K562 (cell line): ENCODE data around the gene CHAF1A. TPM values are rescaled to one million over a fixed set of nuclear protein-coding genes. Genes with fewer than 3 reads are reported as not detected.

Experiments used
- ATF3 ChIP-seq, 2 experiments: fragments of 450-650 bp in 1 of 2; sonication (generic) in 1 of 2; formaldehyde crosslinking in 1 of 2; IDR thresholded peaks in 1 of 2; conservative IDR thresholded peaks in 1 of 2; 2 replicates each; pipeline versions ENCODE4 v1.6.1 to v1.8.1; 2016 to 2023; ENCODE audit warnings: mild to moderate bottlenecking in 2 of 2, moderate library complexity in 2 of 2, inconsistent platforms in 1 of 2, missing genetic modification reagents in 1 of 2
- ATF7 ChIP-seq: fragments of 450-650 bp; IDR thresholded peaks from 2 replicates; pipeline ENCODE4 v1.7.1; 2014; ENCODE audit warnings: mild to moderate bottlenecking, moderate library complexity
- CXXC5 ChIP-seq: fragments of 250-450 bp; sonication (Bioruptor Pico); IDR thresholded peaks from 2 replicates; pipeline ENCODE4 v1.8.0; 2022; ENCODE audit warnings: inconsistent platforms, mild to moderate bottlenecking, moderate library complexity
- DNMT1 ChIP-seq: fragments of 450-650 bp; IDR thresholded peaks from 2 replicates; pipeline ENCODE4 v1.6.1; 2016; ENCODE audit warnings: antibody characterized with exemption, mild to moderate bottlenecking
- FOXA1 ChIP-seq: fragments of 450-650 bp; IDR thresholded peaks from 2 replicates; pipeline ENCODE4 v1.6.1; 2016; ENCODE audit warnings: mild to moderate bottlenecking, borderline replicate concordance
- HNRNPLL ChIP-seq: fragments of 200-400 bp; formaldehyde crosslinking; IDR thresholded peaks from 2 replicates; pipeline ENCODE4 v1.6.1; 2017; ENCODE audit warnings: low read length, low read depth, mild to moderate bottlenecking; ENCODE audit not compliant: poor library complexity, severe bottlenecking
- MAFF ChIP-seq: IDR thresholded peaks from 2 replicates; pipeline ENCODE4 v1.6.1; 2012; ENCODE audit warnings: low read length, improper control_type of control experiment
- MCM2 ChIP-seq: fragments of 450-650 bp; IDR thresholded peaks from 2 replicates; pipeline ENCODE4 v1.6.1; 2017; ENCODE audit warnings: low read depth, mild to moderate bottlenecking
- MECOM ChIP-seq: fragments of 250-450 bp; sonication (Bioruptor Pico); IDR thresholded peaks from 2 replicates; pipeline ENCODE4 v1.8.0; 2022; ENCODE audit warnings: inconsistent platforms
- MEF2A ChIP-seq: IDR thresholded peaks from 2 replicates; pipeline ENCODE4 v1.6.1; 2011; ENCODE audit warnings: low read depth, mild to moderate bottlenecking, low read length, moderate library complexity; ENCODE audit not compliant: control insufficient read depth
- MEIS2 ChIP-seq: fragments of 450-650 bp; IDR thresholded peaks from 2 replicates; pipeline ENCODE4 v1.6.1; 2014; ENCODE audit warnings: mild to moderate bottlenecking; ENCODE audit not compliant: partially characterized antibody
- MIER1 ChIP-seq: fragments of 450-650 bp; IDR thresholded peaks from 2 replicates; pipeline ENCODE4 v1.6.1; 2016; ENCODE audit warnings: antibody characterized with exemption, mild to moderate bottlenecking, low read depth
- SRSF1 ChIP-seq: fragments of 200-400 bp; formaldehyde crosslinking; IDR thresholded peaks from 2 replicates; pipeline ENCODE4 v1.6.1; 2017; ENCODE audit warnings: mild to moderate bottlenecking, low read depth, low read length, moderate library complexity
- TARDBP ChIP-seq: fragments of 450-650 bp; IDR thresholded peaks from 2 replicates; pipeline ENCODE4 v1.6.1; 2016
- TEAD1 ChIP-seq, 2 experiments: fragments of 450-650 bp in 1 of 2; sonication (generic) in 1 of 2; formaldehyde crosslinking; IDR thresholded peaks; 2 replicates each; pipeline versions ENCODE4 v1.4.0 to v1.8.0; 2020 to 2022; ENCODE audit warnings: mild to moderate bottlenecking in 2 of 2, missing genetic modification reagents in 1 of 2
- TOE1 ChIP-seq, 2 experiments: fragments of 450-650 bp in 1 of 2; sonication (generic) in 1 of 2; formaldehyde crosslinking in 1 of 2; IDR thresholded peaks; 2 replicates each; pipeline versions ENCODE4 v1.7.1 to v1.8.0; 2016 to 2022; ENCODE audit warnings: borderline replicate concordance in 2 of 2, mild to moderate bottlenecking in 2 of 2, antibody characterized with exemption in 1 of 2, inconsistent platforms in 1 of 2, low read depth in 1 of 2, missing genetic modification reagents in 1 of 2, moderate library complexity in 1 of 2
- XRCC5 ChIP-seq: fragments of 200-400 bp; formaldehyde crosslinking; IDR thresholded peaks from 2 replicates; pipeline ENCODE4 v1.6.1; 2017; ENCODE audit warnings: low read depth, mild to moderate bottlenecking, low read length
- ZBTB43 ChIP-seq: sonication (generic); formaldehyde crosslinking; IDR thresholded peaks from 2 replicates; pipeline ENCODE4 v1.8.0; 2023; ENCODE audit warnings: mild to moderate bottlenecking, missing genetic modification reagents
- ZKSCAN3 ChIP-seq: fragments of 250-450 bp; sonication (Bioruptor Pico); IDR thresholded peaks from 2 replicates; pipeline ENCODE4 v1.4.0; 2020
- ZNF311 ChIP-seq: fragments of 250-450 bp; sonication (Bioruptor Pico); IDR thresholded peaks from 2 replicates; pipeline ENCODE4 v1.4.0; 2020; ENCODE audit warnings: mild to moderate bottlenecking, moderate library complexity
- polyA plus RNA-seq, 8 experiments: library from polyadenylated mRNA; depleted of rRNA in 4 of 8; stranded (reverse) in 5 of 8; unstranded in 3 of 8; fragments of >200 nt; fragmentation: Nextera tagmentation in 2 of 8; fragmentation: Illumina TruSeq in 1 of 8; extraction: Ambion mirVana in 2 of 8; extraction: Trizol in 1 of 8; gene quantifications; 2 replicates each; pipeline versions ENCODE4 v1.2.1 to v1.2.3, GENCODE V29; 2011 to 2014; ENCODE audit warnings: inconsistent platforms in 1 of 8, missing spikeins in 1 of 8
- total RNA-seq, 7 experiments: library from RNA; depleted of rRNA in 6 of 7; stranded (reverse); fragments of >200 nt in 6 of 7; fragmentation: Illumina TruSeq in 2 of 7; extraction: Trizol in 2 of 7; gene quantifications; 2 replicates each; pipeline versions ENCODE4 v1.2.1 to v1.2.3, GENCODE V29; 2011 to 2021; ENCODE audit warnings: low replicate concordance in 1 of 7
- TF ChIP-seq, protein P1 (sequence below): fragments of 250-450 bp; sonication (Bioruptor Pico); IDR thresholded peaks from 2 replicates; pipeline ENCODE4 v1.5.0; 2021
- TF ChIP-seq, protein P2 (sequence below): sonication (generic); formaldehyde crosslinking; IDR thresholded peaks from 2 replicates; pipeline ENCODE4 v1.8.1; 2023; ENCODE audit warnings: mild to moderate bottlenecking, missing genetic modification reagents
- TF ChIP-seq, protein P3 (sequence below), 2 experiments: fragments of 450-650 bp in 1 of 2; sonication (generic) in 1 of 2; formaldehyde crosslinking; conservative IDR thresholded peaks; 2 replicates each; pipeline versions ENCODE4 v1.4.0 to v1.8.1; 2020 to 2022; ENCODE audit warnings: mild to moderate bottlenecking in 1 of 2, missing genetic modification reagents in 1 of 2

Gene CHAF1A
- total and polyA plus RNA-seq, 9 of the 15 experiments (the other 6 are each of a cell fraction or from before 2014, with no cell fraction given) = 1.6 to 86.9 (median 45.2) TPM

DNA sequence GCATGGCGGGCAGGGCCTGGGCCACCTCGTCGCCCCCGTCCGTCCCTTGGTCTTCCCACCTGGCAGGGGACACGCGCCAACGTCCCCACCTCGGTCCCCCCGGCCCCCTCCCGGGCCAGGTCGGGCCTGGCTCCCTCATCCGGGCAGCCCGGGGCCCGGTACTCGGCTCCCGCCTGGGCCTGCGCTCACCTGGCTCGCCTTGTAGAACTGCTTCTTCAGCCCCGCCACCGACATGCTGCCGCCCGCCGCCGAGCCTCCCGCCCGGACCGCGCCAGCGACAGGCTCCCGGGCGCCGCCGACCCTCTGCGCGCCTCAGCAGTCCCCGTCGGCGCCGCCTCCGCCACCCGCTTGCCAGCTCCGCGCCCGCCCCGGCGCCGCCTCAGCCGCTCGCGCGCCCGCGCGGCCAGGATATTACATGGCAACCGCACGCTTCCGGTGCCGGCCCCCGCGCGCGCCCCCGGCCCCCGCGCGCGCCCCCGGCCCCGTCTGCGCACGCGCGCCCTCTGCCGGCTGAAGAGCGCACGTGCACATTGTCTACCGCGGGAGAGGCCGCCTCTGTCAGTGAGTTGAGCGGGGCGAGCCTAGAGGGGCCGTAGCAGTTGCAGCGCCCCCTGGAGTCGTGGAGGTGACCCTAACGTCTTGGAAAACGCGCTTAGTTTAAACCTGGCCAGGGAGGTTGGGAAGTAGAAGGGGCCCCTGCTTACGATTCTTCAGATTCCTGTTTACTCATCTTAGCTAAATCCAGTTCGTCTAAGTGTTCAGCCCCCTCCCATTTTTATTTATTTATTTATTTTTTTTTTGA lies 2.1 kb upstream of the CHAF1A start, which contains the start of gene SH3GL1 (continued):
- TF ChIP-seq ATF3 (IDR thresholded peaks at IDR 0.05) (no peak), ATF3 (CRISPR knock-in tag; conservative IDR thresholded peaks at IDR 0.05) (no peak), HNRNPLL (no peak), ZBTB43 (CRISPR knock-in tag) (no peak), MECOM (CRISPR knock-in tag) (no peak), FOXA1 (no peak), ZKSCAN3 (CRISPR knock-in tag) (no peak), SRSF1 (no peak), CXXC5 (CRISPR knock-in tag) (peak; percentile 73), DNMT1 (no peak), MAFF (no peak), MCM2 (no peak), ZNF311 (CRISPR knock-in tag) (no peak), ATF7 (peak; percentile 57; the same call in 1 of the 2 replicates), TARDBP (no peak), MEF2A (peak; percentile 44; the same call in 1 of the 2 replicates), MIER1 (no peak), TEAD1 (CRISPR knock-in tag; IDR thresholded peaks at IDR 0.05) (peak; percentile 35 to 49; a peak in 2 of 4 replicates), TOE1 (IDR thresholded peaks at IDR 0.05; ENCODE audit: borderline replicate concordance) (peak; percentile 34; the same call in 1 of the 2 replicates), TOE1 (CRISPR knock-in tag; IDR thresholded peaks at IDR 0.05; ENCODE audit: borderline replicate concordance, low read depth) (no peak), MEIS2 (no peak), XRCC5 (peak; percentile 98)
- TF ChIP-seq, protein P1, sequence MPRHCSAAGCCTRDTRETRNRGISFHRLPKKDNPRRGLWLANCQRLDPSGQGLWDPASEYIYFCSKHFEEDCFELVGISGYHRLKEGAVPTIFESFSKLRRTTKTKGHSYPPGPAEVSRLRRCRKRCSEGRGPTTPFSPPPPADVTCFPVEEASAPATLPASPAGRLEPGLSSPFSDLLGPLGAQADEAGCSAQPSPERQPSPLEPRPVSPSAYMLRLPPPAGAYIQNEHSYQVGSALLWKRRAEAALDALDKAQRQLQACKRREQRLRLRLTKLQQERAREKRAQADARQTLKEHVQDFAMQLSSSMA (CRISPR knock-in tag) = peak; percentile 71; the same call in 1 of the 2 replicates
- TF ChIP-seq, protein P2, sequence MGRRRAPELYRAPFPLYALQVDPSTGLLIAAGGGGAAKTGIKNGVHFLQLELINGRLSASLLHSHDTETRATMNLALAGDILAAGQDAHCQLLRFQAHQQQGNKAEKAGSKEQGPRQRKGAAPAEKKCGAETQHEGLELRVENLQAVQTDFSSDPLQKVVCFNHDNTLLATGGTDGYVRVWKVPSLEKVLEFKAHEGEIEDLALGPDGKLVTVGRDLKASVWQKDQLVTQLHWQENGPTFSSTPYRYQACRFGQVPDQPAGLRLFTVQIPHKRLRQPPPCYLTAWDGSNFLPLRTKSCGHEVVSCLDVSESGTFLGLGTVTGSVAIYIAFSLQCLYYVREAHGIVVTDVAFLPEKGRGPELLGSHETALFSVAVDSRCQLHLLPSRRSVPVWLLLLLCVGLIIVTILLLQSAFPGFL (CRISPR knock-in tag) = no peak
- TF ChIP-seq, protein P3, sequence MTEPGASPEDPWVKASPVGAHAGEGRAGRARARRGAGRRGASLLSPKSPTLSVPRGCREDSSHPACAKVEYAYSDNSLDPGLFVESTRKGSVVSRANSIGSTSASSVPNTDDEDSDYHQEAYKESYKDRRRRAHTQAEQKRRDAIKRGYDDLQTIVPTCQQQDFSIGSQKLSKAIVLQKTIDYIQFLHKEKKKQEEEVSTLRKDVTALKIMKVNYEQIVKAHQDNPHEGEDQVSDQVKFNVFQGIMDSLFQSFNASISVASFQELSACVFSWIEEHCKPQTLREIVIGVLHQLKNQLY (CRISPR knock-in tag; conservative IDR thresholded peaks at IDR 0.05) = no peak
